Measurements from ENCODE around the gene NFATC2. TPM values are rescaled to one million over a fixed set of nuclear protein-coding genes. Genes with fewer than 3 reads are reported as not detected.

NFATC2 gene
- total RNA-seq, 4 donors from 2014 or later, result 4.4 to 38.0 (median 13.6) TPM

DNA sequence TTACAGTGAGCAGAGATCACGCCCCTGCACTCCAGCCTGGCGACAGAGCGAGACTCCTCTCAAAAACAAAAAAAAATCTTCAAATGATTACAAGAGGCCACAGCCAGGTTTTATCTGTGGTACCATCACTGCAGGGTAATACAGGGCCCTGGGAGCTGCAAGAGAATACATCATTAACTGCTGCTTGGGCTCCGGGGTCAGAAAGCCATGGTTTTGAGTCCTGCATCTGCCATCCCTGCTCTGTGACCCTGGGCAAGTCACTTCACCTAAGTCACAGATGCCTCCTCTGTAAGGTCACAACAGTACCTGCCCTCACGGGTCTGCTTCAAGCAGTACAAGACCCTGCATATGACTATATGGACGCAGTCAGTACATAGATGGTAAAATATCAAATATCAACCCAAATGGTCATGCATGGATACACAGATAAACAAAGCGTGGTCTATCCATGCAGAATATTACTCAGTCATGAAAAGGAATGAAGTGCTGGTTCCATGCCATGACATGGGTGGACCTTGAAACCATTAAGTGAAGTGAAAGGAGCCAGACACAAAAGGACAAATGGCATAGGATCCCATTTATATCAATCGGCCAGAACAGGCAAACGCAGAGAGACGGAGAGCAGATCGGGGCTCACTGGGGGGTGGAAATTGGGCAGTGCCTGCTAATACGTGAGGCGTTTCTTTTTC, 83.6 kb downstream of the NFATC2 start:
- TF ChIP-seq, protein P1, sequence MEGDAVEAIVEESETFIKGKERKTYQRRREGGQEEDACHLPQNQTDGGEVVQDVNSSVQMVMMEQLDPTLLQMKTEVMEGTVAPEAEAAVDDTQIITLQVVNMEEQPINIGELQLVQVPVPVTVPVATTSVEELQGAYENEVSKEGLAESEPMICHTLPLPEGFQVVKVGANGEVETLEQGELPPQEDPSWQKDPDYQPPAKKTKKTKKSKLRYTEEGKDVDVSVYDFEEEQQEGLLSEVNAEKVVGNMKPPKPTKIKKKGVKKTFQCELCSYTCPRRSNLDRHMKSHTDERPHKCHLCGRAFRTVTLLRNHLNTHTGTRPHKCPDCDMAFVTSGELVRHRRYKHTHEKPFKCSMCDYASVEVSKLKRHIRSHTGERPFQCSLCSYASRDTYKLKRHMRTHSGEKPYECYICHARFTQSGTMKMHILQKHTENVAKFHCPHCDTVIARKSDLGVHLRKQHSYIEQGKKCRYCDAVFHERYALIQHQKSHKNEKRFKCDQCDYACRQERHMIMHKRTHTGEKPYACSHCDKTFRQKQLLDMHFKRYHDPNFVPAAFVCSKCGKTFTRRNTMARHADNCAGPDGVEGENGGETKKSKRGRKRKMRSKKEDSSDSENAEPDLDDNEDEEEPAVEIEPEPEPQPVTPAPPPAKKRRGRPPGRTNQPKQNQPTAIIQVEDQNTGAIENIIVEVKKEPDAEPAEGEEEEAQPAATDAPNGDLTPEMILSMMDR (IDR thresholded peaks at IDR 0.05), result no peak
- no peak for TF ChIP-seq POLR2A (IDR thresholded peaks at IDR 0.05)
- H3K9me3 ChIP-seq, result no peaks in the 10 kb centered on the region
- H3K4me3 ChIP-seq, result no peak overlapping the region
- peaks cover 0 to 8% (median 0%) of the 10 kb centered on the region in 3 donors for H3K36me3 ChIP-seq
- H3K27ac ChIP-seq, result no peak overlapping the region
- peaks cover 0 to 20% (median 14%) of the 10 kb centered on the region in 4 donors for H3K4me1 ChIP-seq
- no peak for DNase-seq
- H3K27me3 ChIP-seq, result no peaks in the 10 kb centered on the region

DNA sequence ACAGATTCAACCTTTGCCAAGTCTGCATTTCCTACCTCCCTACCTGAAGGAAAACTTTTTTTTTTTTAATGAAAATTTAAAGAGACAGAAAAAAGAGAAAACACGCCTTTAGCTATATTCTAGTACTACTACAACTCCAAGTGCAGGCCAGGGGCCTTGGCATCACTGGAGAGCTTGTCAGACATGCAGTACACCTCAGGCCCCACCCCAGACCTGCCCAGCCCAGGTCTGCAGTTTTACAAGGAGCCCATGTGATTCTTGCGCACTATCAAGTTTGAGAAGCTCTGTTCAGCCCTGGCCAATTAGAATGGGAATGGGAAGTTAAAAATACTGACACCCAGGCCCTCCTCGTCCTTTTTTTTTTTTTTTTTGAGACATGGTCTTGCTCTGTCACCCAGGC, 85.0 kb downstream of the NFATC2 start:
- H3K4me3 ChIP-seq, result no peak overlapping the region
- no peak overlapping the region for H3K27ac ChIP-seq
- no peaks in the 10 kb centered on the region for H3K9me3 ChIP-seq
- H3K36me3 ChIP-seq, result peaks cover 0 to 7% (median 0%) of the 10 kb centered on the region in 3 donors
- TF ChIP-seq, protein P1 (IDR thresholded peaks at IDR 0.05), result no peak
- no peak for TF ChIP-seq POLR2A (IDR thresholded peaks at IDR 0.05)
- peaks cover 0 to 16% (median 13%) of the 10 kb centered on the region in 4 donors for H3K4me1 ChIP-seq
- no peaks in the 10 kb centered on the region for H3K27me3 ChIP-seq
- no peak for DNase-seq

DNA sequence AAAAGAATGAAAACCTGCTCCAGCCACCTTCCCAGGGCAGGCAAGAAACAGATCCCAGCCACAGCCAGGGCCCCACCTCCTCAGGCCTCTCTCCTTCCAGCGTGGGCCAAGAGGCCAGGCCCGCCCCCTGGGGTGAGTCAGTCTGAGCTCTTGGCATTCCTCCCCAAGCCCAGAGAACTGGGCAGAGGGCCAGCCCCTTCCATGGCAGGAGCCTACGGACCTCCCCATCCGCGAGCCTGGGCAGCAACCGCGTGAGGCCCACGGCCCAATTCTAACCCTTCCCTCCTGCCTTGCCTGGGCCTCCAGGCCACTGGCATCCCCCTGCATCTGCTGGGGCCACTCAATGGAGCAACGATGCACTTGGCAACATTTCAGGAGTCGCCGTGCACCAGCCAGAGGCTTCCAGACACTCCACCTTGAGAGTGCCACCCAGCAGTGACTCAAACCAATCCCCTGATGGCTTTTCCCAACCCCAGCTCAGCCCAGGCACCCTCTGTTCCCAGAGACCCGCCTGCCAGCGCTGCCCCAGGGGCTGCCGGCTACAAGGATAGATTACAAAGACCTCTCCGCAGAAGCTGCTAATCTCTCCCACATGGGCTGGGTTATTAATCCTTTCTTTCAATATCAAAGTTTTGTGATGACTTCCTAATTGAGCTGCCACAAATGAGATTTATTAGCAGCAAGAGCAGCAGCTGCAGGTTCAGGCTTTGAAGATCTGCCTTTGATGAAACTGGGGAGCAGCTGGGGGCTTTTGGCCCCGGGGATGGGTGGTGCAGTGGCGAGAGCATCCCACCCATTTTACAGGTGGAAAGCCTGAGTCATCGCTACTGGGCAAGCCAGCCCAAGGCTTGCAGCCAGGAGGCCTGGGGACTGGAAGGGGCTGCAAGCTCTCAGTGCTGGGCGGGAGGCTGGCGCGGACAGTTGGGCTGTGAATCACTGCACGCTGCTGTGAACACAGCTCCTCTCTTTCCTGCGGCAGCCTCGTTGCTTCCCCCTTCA, 85.7 kb downstream of the NFATC2 start:
- no peaks in the 10 kb centered on the region for H3K27me3 ChIP-seq
- peaks cover 0 to 16% (median 13%) of the 10 kb centered on the region in 4 donors for H3K4me1 ChIP-seq
- peak overlapping the region; percentile 16 to 71 (median 44) for H3K27ac ChIP-seq
- peak overlapping the region in 2 of 4 donors; percentile 16 to 26 for H3K4me3 ChIP-seq
- H3K9me3 ChIP-seq, result no peaks in the 10 kb centered on the region
- no peak for TF ChIP-seq POLR2A (IDR thresholded peaks at IDR 0.05)
- TF ChIP-seq, protein P1 (IDR thresholded peaks at IDR 0.05), result no peak
- peak; percentile 51 to 89 (median 86) for DNase-seq
- peaks cover 0 to 7% (median 0%) of the 10 kb centered on the region in 3 donors for H3K36me3 ChIP-seq

DNA sequence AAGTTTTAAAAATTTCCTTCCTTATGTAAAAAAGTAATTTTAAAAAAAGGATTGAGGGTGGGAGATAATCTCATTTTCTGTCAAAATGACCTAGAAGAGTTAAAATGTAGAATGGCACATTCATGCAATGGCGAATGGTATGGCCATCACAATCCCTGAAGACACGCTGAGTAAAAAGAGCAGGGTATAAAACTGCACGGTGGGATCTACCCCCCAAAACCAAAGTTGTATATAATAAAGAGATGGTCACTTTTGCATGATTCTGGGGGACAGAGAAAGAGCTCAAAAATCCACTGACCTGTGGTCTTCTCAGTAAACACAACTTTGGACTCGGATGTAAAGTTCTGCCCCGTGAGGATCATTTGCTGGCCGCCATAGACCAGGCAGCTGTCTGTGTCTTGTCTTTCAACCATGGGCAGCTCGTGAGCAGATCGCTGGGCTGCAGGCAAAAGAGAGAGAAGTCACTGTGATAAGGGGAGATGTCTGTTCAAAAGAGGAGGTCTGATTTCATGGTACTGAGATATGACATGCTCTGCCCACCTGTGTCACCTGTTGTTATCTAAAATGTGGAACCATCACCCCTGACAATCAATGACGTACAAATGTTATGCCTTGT, 88.2 kb downstream of the NFATC2 start:
- no peak for DNase-seq
- peaks cover 0 to 16% (median 13%) of the 10 kb centered on the region in 4 donors for H3K4me1 ChIP-seq

More for the DNA sequence above, 88.2 kb downstream of the NFATC2 start:
- Histone ChIP-seq H3K27ac (no peak overlapping the region), H3K9me3 (no peaks in the 10 kb centered on the region), H3K4me3 (no peak overlapping the region), H3K36me3 (peaks cover 0 to 4% (median 0%) of the 10 kb centered on the region in 3 donors), H3K27me3 (no peaks in the 10 kb centered on the region)
- no peak for TF ChIP-seq POLR2A (IDR thresholded peaks at IDR 0.05)
- TF ChIP-seq, protein P1 (IDR thresholded peaks at IDR 0.05), result no peak

Data from Peyer's patch (tissue), 4 donors.